ENCODE data around the gene PLCH1. TPM values are rescaled to one million over a fixed set of nuclear protein-coding genes. Genes with fewer than 3 reads are reported as not detected.

PLCH1 gene
- total and polyA plus RNA-seq, 10 of the 15 experiments (the other 5 are each of a cell fraction or from before 2014, with no cell fraction given): 0.03 to 0.22 (median 0.04) TPM; not detected in 5

DNA sequence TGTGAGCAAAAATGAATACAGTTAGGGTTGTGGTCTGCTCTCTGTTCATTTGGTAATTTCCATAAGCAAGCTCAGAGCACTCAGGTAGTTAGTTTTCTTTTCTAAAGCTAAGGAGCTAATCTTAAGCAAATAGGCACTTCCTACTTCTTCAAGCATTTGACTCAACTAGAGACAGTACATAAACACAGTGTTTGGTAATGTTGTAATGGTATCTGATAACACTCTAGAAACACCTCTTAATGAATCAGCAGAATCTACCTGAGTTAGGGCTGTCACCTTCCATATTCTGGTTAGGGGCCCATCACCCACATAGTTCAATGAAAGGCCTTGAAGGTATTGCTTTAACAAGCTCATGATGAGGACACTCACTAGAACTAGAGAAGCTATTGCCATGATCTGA, 83.1 kb downstream of the PLCH1 start (continued):
- TF ChIP-seq, protein P1, sequence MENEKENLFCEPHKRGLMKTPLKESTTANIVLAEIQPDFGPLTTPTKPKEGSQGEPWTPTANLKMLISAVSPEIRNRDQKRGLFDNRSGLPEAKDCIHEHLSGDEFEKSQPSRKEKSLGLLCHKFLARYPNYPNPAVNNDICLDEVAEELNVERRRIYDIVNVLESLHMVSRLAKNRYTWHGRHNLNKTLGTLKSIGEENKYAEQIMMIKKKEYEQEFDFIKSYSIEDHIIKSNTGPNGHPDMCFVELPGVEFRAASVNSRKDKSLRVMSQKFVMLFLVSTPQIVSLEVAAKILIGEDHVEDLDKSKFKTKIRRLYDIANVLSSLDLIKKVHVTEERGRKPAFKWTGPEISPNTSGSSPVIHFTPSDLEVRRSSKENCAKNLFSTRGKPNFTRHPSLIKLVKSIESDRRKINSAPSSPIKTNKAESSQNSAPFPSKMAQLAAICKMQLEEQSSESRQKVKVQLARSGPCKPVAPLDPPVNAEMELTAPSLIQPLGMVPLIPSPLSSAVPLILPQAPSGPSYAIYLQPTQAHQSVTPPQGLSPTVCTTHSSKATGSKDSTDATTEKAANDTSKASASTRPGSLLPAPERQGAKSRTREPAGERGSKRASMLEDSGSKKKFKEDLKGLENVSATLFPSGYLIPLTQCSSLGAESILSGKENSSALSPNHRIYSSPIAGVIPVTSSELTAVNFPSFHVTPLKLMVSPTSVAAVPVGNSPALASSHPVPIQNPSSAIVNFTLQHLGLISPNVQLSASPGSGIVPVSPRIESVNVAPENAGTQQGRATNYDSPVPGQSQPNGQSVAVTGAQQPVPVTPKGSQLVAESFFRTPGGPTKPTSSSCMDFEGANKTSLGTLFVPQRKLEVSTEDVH (IDR thresholded peaks at IDR 0.05; ENCODE audit: low read depth, partially characterized antibody): no peak

DNA sequence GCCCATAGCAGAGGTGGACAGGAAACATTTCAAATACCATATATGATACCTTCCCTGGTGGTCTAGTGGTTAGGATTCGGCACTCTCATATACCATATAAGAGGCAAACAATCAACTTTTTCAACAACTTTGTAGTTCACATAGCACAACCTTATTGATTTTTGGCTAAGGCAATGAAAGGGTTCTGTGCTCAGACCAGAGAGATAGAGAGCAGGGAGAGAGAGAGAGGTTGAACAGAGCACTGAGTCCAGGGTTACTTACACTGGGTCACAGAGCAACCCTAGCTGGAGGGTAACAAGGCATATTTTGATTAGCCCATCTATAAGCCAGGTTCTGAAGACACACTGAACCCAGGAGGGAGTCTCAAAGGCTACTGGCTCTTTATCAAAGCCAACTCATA, 83.8 kb downstream of the PLCH1 start:
- intact Hi-C loops (cut with micrococcal nuclease; ENCODE audit: unreplicated experiment): no loop called here
- no peak overlapping the region for H3K27ac ChIP-seq (ENCODE audit: control insufficient read depth, insufficient read depth)
- H3K4me2 ChIP-seq (ENCODE audit: control insufficient read depth, insufficient read depth): no peak overlapping the region
- 25% methylated on average over 1 of the region's 1 CpG for WGBS (ENCODE audit: insufficient coverage, insufficient replicate concordance, low lambda C conversion rate, missing lambda C conversion rate)
- no peaks in the 10 kb centered on the region for H3K9me3 ChIP-seq (replicated peaks; ENCODE audit: control insufficient read depth, insufficient read depth, low read length)
- RAD21 ChIA-PET (ENCODE audit: unreplicated experiment): no interaction called here
- SMC1A ChIA-PET (ENCODE audit: uncharacterized antibody, unreplicated experiment): no interaction called here
- ATAC-seq (no peak), FAIRE-seq (no peak), DNase-seq (ENCODE audit: low read depth, low spot score) (no peak)
- no peaks in the 10 kb centered on the region for H4K20me1 ChIP-seq (ENCODE audit: control insufficient read depth, insufficient read depth)
- CTCF ChIA-PET: interaction anchor here (1.0 kb wide), 2 partner anchors 9 to 12 kb away, joined by 3 to 4 read pairs; no protein-coding TSS in a partner anchor
- no peaks in the 10 kb centered on the region for H3K27me3 ChIP-seq (replicated peaks in 1 of 2; ENCODE audit: control insufficient read depth in 2 of 2, insufficient read depth in 2 of 2, low read length in 1 of 2)
- H3K4me3 ChIP-seq: no peak overlapping the region
- no peaks in the 10 kb centered on the region for H3K79me2 ChIP-seq (ENCODE audit: control insufficient read depth, insufficient read depth, low read length)
- in situ Hi-C loops (cut with MboI): no loop called here
- H2AFZ ChIP-seq (ENCODE audit: control insufficient read depth, low read depth, low read length): no peak overlapping the region
- POLR2A ChIA-PET: no interaction called here
- H3K36me3 ChIP-seq (ENCODE audit: control insufficient read depth in 2 of 2, insufficient read depth in 2 of 2, low read length in 1 of 2): no peaks in the 10 kb centered on the region
- H3K9ac ChIP-seq (ENCODE audit: control insufficient read depth, insufficient read depth, low read length): no peak overlapping the region
- no TSS peak for BruUV-seq (replicated peaks)
- H3K4me1 ChIP-seq (ENCODE audit: control insufficient read depth, insufficient read depth, low read length): no peaks in the 10 kb centered on the region
- TF ChIP-seq SUZ12 (IDR thresholded peaks at IDR 0.05; ENCODE audit: unreplicated experiment) (no peak), JUNB (IDR thresholded peaks at IDR 0.05) (no peak), RB1 (IDR thresholded peaks at IDR 0.05; ENCODE audit: borderline replicate concordance) (no peak), NFXL1 (IDR thresholded peaks at IDR 0.05; ENCODE audit: borderline replicate concordance) (no peak)
- TF ChIP-seq, protein P2, sequence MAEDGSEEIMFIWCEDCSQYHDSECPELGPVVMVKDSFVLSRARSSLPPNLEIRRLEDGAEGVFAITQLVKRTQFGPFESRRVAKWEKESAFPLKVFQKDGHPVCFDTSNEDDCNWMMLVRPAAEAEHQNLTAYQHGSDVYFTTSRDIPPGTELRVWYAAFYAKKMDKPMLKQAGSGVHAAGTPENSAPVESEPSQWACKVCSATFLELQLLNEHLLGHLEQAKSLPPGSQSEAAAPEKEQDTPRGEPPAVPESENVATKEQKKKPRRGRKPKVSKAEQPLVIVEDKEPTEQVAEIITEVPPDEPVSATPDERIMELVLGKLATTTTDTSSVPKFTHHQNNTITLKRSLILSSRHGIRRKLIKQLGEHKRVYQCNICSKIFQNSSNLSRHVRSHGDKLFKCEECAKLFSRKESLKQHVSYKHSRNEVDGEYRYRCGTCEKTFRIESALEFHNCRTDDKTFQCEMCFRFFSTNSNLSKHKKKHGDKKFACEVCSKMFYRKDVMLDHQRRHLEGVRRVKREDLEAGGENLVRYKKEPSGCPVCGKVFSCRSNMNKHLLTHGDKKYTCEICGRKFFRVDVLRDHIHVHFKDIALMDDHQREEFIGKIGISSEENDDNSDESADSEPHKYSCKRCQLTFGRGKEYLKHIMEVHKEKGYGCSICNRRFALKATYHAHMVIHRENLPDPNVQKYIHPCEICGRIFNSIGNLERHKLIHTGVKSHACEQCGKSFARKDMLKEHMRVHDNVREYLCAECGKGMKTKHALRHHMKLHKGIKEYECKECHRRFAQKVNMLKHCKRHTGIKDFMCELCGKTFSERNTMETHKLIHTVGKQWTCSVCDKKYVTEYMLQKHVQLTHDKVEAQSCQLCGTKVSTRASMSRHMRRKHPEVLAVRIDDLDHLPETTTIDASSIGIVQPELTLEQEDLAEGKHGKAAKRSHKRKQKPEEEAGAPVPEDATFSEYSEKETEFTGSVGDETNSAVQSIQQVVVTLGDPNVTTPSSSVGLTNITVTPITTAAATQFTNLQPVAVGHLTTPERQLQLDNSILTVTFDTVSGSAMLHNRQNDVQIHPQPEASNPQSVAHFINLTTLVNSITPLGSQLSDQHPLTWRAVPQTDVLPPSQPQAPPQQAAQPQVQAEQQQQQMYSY (CRISPR knock-in tag; IDR thresholded peaks at IDR 0.05): no peak
- TF ChIP-seq, protein P3, sequence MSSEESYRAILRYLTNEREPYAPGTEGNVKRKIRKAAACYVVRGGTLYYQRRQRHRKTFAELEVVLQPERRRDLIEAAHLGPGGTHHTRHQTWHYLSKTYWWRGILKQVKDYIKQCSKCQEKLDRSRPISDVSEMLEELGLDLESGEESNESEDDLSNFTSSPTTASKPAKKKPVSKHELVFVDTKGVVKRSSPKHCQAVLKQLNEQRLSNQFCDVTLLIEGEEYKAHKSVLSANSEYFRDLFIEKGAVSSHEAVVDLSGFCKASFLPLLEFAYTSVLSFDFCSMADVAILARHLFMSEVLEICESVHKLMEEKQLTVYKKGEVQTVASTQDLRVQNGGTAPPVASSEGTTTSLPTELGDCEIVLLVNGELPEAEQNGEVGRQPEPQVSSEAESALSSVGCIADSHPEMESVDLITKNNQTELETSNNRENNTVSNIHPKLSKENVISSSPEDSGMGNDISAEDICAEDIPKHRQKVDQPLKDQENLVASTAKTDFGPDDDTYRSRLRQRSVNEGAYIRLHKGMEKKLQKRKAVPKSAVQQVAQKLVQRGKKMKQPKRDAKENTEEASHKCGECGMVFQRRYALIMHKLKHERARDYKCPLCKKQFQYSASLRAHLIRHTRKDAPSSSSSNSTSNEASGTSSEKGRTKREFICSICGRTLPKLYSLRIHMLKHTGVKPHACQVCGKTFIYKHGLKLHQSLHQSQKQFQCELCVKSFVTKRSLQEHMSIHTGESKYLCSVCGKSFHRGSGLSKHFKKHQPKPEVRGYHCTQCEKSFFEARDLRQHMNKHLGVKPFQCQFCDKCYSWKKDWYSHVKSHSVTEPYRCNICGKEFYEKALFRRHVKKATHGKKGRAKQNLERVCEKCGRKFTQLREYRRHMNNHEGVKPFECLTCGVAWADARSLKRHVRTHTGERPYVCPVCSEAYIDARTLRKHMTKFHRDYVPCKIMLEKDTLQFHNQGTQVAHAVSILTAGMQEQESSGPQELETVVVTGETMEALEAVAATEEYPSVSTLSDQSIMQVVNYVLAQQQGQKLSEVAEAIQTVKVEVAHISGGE (CRISPR knock-in tag; IDR thresholded peaks at IDR 0.05): no peak
- TF ChIP-seq, protein P4, sequence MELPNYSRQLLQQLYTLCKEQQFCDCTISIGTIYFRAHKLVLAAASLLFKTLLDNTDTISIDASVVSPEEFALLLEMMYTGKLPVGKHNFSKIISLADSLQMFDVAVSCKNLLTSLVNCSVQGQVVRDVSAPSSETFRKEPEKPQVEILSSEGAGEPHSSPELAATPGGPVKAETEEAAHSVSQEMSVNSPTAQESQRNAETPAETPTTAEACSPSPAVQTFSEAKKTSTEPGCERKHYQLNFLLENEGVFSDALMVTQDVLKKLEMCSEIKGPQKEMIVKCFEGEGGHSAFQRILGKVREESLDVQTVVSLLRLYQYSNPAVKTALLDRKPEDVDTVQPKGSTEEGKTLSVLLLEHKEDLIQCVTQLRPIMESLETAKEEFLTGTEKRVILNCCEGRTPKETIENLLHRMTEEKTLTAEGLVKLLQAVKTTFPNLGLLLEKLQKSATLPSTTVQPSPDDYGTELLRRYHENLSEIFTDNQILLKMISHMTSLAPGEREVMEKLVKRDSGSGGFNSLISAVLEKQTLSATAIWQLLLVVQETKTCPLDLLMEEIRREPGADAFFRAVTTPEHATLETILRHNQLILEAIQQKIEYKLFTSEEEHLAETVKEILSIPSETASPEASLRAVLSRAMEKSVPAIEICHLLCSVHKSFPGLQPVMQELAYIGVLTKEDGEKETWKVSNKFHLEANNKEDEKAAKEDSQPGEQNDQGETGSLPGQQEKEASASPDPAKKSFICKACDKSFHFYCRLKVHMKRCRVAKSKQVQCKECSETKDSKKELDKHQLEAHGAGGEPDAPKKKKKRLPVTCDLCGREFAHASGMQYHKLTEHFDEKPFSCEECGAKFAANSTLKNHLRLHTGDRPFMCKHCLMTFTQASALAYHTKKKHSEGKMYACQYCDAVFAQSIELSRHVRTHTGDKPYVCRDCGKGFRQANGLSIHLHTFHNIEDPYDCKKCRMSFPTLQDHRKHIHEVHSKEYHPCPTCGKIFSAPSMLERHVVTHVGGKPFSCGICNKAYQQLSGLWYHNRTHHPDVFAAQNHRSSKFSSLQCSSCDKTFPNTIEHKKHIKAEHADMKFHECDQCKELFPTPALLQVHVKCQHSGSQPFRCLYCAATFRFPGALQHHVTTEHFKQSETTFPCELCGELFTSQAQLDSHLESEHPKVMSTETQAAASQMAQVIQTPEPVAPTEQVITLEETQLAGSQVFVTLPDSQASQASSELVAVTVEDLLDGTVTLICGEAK (IDR thresholded peaks at IDR 0.05; ENCODE audit: borderline replicate concordance): no peak
